HL-60 (cell line): ENCODE results near the gene S100PBP.

ENCODE experiments used
- CTCF ChIP-seq: IDR thresholded peaks from one replicate; pipeline ENCODE4 v1.5.1; 2011; ENCODE audit warnings: low read length, control low read depth, inconsistent platforms; ENCODE audit not compliant: insufficient read depth
- POLR2AphosphoS5 ChIP-seq: IDR thresholded peaks from 2 replicates; pipeline ENCODE4 v1.6.1; 2012; ENCODE audit warnings: low read depth
- REST ChIP-seq: IDR thresholded peaks from 2 replicates; pipeline ENCODE4 v1.6.1; 2012; ENCODE audit warnings: low read depth; ENCODE audit not compliant: insufficient replicate concordance

GRCh38 chr1:32898958-32899357, 81.5 kb downstream of the S100PBP start:
- TF ChIP-seq POLR2AphosphoS5 (no peak), CTCF (no peak), REST (no peak)
